NCI-H526 treated with DMSO at 0.1 percent for 48 hours (cell line): Measurements from ENCODE around the gene NRBP1.
A peak's percentile ranks its signal among the peaks of the same experiment; 100 is the strongest.
"Not testable (repeated sequence)": the region's sequence is repeated elsewhere in the genome, so short reads cannot be mapped to it uniquely, and the experiment has no call there.

Source experiments
- DNase-seq: peaks from one replicate; lab custom pipeline; 2025; lab: John Stamatoyannopoulos, UW

The NRBP1 gene

GRCh38 chr2:27421660-27422250 lies 6.7 kb upstream of the NRBP1 start:
- no peak for DNase-seq

- DNase-seq, result no peak
Measured at GRCh38 chr2:27422958-27423357, 5.5 kb upstream of the NRBP1 start.

- not testable (repeated sequence) for DNase-seq
Measured at GRCh38 chr2:27425039-27425438, 3.4 kb upstream of the NRBP1 start.

- peak; percentile 46 for DNase-seq
Measured at GRCh38 chr2:27427863-27428212, 593 bp upstream of the NRBP1 start.

GRCh38 chr2:27428978-27429541 lies 629 bp downstream of the NRBP1 start:
- DNase-seq, result peak; percentile 55

GRCh38 chr2:27431395-27431794 lies 3.0 kb downstream of the NRBP1 start:
- DNase-seq, result no peak

GRCh38 chr2:27435628-27436027 lies 7.2 kb downstream of the NRBP1 start:
- no peak for DNase-seq

GRCh38 chr2:27441226-27441926 lies 12.9 kb downstream of the NRBP1 start:
- DNase-seq, result no peak

- peak; percentile 65 for DNase-seq
Measured at GRCh38 chr2:27441958-27442919, 13.8 kb downstream of the NRBP1 start, which contains the start of gene KRTCAP3. KRTCAP3 (plus strand) TSS chr2:27442381; CDS start chr2:27442413, 32 bp downstream.

GRCh38 chr2:27442920-27443282 lies 14.5 kb downstream of the NRBP1 start:
- no peak for DNase-seq

- no peak for DNase-seq
Measured at GRCh38 chr2:27445155-27445554, 16.7 kb downstream of the NRBP1 start.

- DNase-seq, result no peak
Measured at GRCh38 chr2:27445615-27446014, 17.2 kb downstream of the NRBP1 start.

GRCh38 chr2:27446057-27446456 lies 17.6 kb downstream of the NRBP1 start:
- no peak for DNase-seq

- no peak for DNase-seq
Measured at GRCh38 chr2:27448381-27448780, 19.9 kb downstream of the NRBP1 start.

GRCh38 chr2:27451095-27451494 lies 22.7 kb downstream of the NRBP1 start:
- no peak for DNase-seq

GRCh38 chr2:27453968-27454367 lies 25.5 kb downstream of the NRBP1 start:
- no peak for DNase-seq

- DNase-seq, result no peak
Measured at GRCh38 chr2:27461118-27461517, 32.7 kb downstream of the NRBP1 start.

- no peak for DNase-seq
Measured at GRCh38 chr2:27464443-27464842, 36.0 kb downstream of the NRBP1 start.

- DNase-seq, result no peak
Measured at GRCh38 chr2:27471961-27472360, 43.5 kb downstream of the NRBP1 start.

- DNase-seq, result peak; percentile 89
Measured at GRCh38 chr2:27485496-27485895, 57.1 kb downstream of the NRBP1 start.

GRCh38 chr2:27489118-27489497 lies 60.7 kb downstream of the NRBP1 start:
- DNase-seq, result no peak
